Esophagus mucosa (tissue), 1 donor: ENCODE measurements around the gene PPM1E. TPM values are rescaled to one million over a fixed set of nuclear protein-coding genes. Genes with fewer than 3 reads are reported as not detected.
"Not testable (repeated sequence)": the region's sequence is repeated elsewhere in the genome, so short reads cannot be mapped to it uniquely, and the experiment has no call there.

Source experiments
- ATAC-seq: fragments of 200-7000 bp; cut with Tn5 transposase; one replicate; pipeline ENCODE4 v1.9.1; 2020
- total RNA-seq: library from RNA; stranded (reverse); gene quantifications from one replicate; pipeline ENCODE4 v1.2.4, GENCODE V29; 2023
- donor health status: DM: yes; HTN: yes; CAD: no.

PPM1E gene
- total RNA-seq, 1 donor from 2014 or later = 0.04 TPM

- no peak for ATAC-seq
Measured at GRCh38 chr17:58956997-58957724, 201.5 kb downstream of the PPM1E start.

GRCh38 chr17:58957725-58958073 is 202.0 kb downstream of the PPM1E start:
- ATAC-seq = not testable (repeated sequence)

GRCh38 chr17:58960068-58960467 is 204.4 kb downstream of the PPM1E start:
- ATAC-seq = peak; percentile 85

GRCh38 chr17:58965221-58965620 is 209.6 kb downstream of the PPM1E start:
- ATAC-seq = no peak

- no peak for ATAC-seq
Measured at GRCh38 chr17:58966208-58966607, 210.6 kb downstream of the PPM1E start.

- ATAC-seq = no peak
Measured at GRCh38 chr17:58968426-58969061, 212.9 kb downstream of the PPM1E start.

- no peak for ATAC-seq
Measured at GRCh38 chr17:58969156-58969555, 213.5 kb downstream of the PPM1E start.

GRCh38 chr17:58969612-58970011 is 214.0 kb downstream of the PPM1E start:
- no peak for ATAC-seq

- ATAC-seq = no peak
Measured at GRCh38 chr17:58970609-58971450, 215.2 kb downstream of the PPM1E start.

GRCh38 chr17:58974354-58974753 is 218.7 kb downstream of the PPM1E start:
- no peak for ATAC-seq

GRCh38 chr17:58976541-58976940 is 220.9 kb downstream of the PPM1E start:
- no peak for ATAC-seq

GRCh38 chr17:58980706-58981481 is 225.2 kb downstream of the PPM1E start:
- ATAC-seq = no peak

GRCh38 chr17:58982626-58983025 is 227.0 kb downstream of the PPM1E start:
- no peak for ATAC-seq

GRCh38 chr17:58985367-58985766 is 229.7 kb downstream of the PPM1E start:
- ATAC-seq = no peak

- ATAC-seq = no peak
Measured at GRCh38 chr17:58985971-58986370, 230.3 kb downstream of the PPM1E start.

GRCh38 chr17:58989629-58990028 is 234.0 kb downstream of the PPM1E start:
- no peak for ATAC-seq

GRCh38 chr17:58991718-58992331 is 236.2 kb downstream of the PPM1E start:
- peak; percentile 60 for ATAC-seq

- ATAC-seq = no peak
Measured at GRCh38 chr17:58993311-58993710, 237.7 kb downstream of the PPM1E start.

- no peak for ATAC-seq
Measured at GRCh38 chr17:58995247-58995940, 239.7 kb downstream of the PPM1E start.

- no peak for ATAC-seq
Measured at GRCh38 chr17:58996968-58997367, 241.3 kb downstream of the PPM1E start.

GRCh38 chr17:58997756-58998553 is 242.3 kb downstream of the PPM1E start:
- no peak for ATAC-seq
